Activated CD4-positive, alpha-beta T cell treated with anti-CD3 and anti-CD28 coated beads, Interleukin-2, amount 10 ng/mL, durations not matched to agents 7 days and 5 days (primary cell): Measurements from ENCODE around the gene SYNPO. TPM values are rescaled to one million over a fixed set of nuclear protein-coding genes. Genes with fewer than 3 reads are reported as not detected.
A peak's percentile ranks its signal among the peaks of the same experiment; 100 is the strongest.

Experiments used
- CTCF ChIA-PET: fragments of 350-600 bp; sonication (Branson Sonifier 250); formaldehyde crosslinking; loops from one replicate; lab custom pipeline; 2021; ENCODE audit warnings: antibody characterized with exemption; lab: Charles Lee
- POLR2A ChIA-PET: fragments of 350-600 bp; sonication (Branson Sonifier 250); formaldehyde crosslinking; loops from one replicate; lab custom pipeline; 2021; ENCODE audit warnings: antibody characterized with exemption; lab: Charles Lee
- DNase-seq: peaks from one replicate; pipeline ENCODE4 v3.0.0-alpha.2; 2020
- H3K27ac Mint-ChIP-seq: one replicate; pipeline ENCODE4 v1.8.0; 2021; ENCODE audit warnings: mild to moderate bottlenecking, moderate library complexity, mixed read lengths
- H3K27me3 Mint-ChIP-seq: one replicate; pipeline ENCODE4 v1.8.0; 2021; ENCODE audit warnings: mixed read lengths
- H3K36me3 Mint-ChIP-seq: one replicate; pipeline ENCODE4 v1.8.0; 2021; ENCODE audit warnings: low read depth, mixed read lengths
- H3K4me1 Mint-ChIP-seq: one replicate; pipeline ENCODE4 v1.8.0; 2021; ENCODE audit warnings: mixed read lengths
- H3K4me3 Mint-ChIP-seq: one replicate; pipeline ENCODE4 v1.8.0; 2021; ENCODE audit warnings: mild to moderate bottlenecking, moderate library complexity, mixed read lengths
- H3K9me3 Mint-ChIP-seq: one replicate; pipeline ENCODE4 v1.8.0; 2021; ENCODE audit warnings: mixed read lengths
- total RNA-seq, 2 experiments: library from RNA; stranded (reverse); gene quantifications; one replicate each; pipeline ENCODE4 v1.2.3, GENCODE V29; 2021

SYNPO gene
- total RNA-seq, 2 experiments from 2014 or later, result 0.05 to 0.08 TPM

- Mint-ChIP-seq H3K36me3 (no peaks in the 10 kb centered on the region), H3K27me3 (peaks cover 24% of the 10 kb centered on the region), H3K9me3 (no peaks in the 10 kb centered on the region), H3K4me1 (peaks cover 9% of the 10 kb centered on the region), H3K4me3 (peak overlapping the region; percentile 74), H3K27ac (no peak overlapping the region)
- DNase-seq, result no peak
- CTCF ChIA-PET, result no interaction called here
- POLR2A ChIA-PET, result no interaction called here
These were observed 16.6 kb upstream of the SYNPO start for GRCh38 chr5:150623878-150624216.

- Mint-ChIP-seq H3K27me3 (peaks cover 24% of the 10 kb centered on the region), H3K9me3 (no peaks in the 10 kb centered on the region), H3K4me3 (peak overlapping the region; percentile 74), H3K36me3 (no peaks in the 10 kb centered on the region), H3K27ac (peak overlapping the region; percentile 67), H3K4me1 (peaks cover 9% of the 10 kb centered on the region)
- ChIA-PET POLR2A (no interaction called here), CTCF (no interaction called here)
- no peak for DNase-seq
These were observed 15.9 kb upstream of the SYNPO start for GRCh38 chr5:150624334-150625163.

- Mint-ChIP-seq H3K4me1 (peaks cover 9% of the 10 kb centered on the region), H3K27ac (no peak overlapping the region), H3K36me3 (no peaks in the 10 kb centered on the region), H3K4me3 (no peak overlapping the region), H3K9me3 (no peaks in the 10 kb centered on the region), H3K27me3 (peaks cover 24% of the 10 kb centered on the region)
- ChIA-PET CTCF (no interaction called here), POLR2A (no interaction called here)
- DNase-seq, result no peak
These were observed 15.3 kb upstream of the SYNPO start for GRCh38 chr5:150625164-150625535.

- no peak overlapping the region for H3K4me3 Mint-ChIP-seq
These were observed 14.4 kb upstream of the SYNPO start for GRCh38 chr5:150625831-150626746.

GRCh38 chr5:150626853-150627276, 13.6 kb upstream of the SYNPO start:
- peaks cover 24% of the 10 kb centered on the region for H3K27me3 Mint-ChIP-seq
- peaks cover 9% of the 10 kb centered on the region for H3K4me1 Mint-ChIP-seq
- no peak overlapping the region for H3K4me3 Mint-ChIP-seq
- DNase-seq, result no peak
- H3K36me3 Mint-ChIP-seq, result no peaks in the 10 kb centered on the region
- ChIA-PET POLR2A (no interaction called here), CTCF (no interaction called here)
- no peaks in the 10 kb centered on the region for H3K9me3 Mint-ChIP-seq
- no peak overlapping the region for H3K27ac Mint-ChIP-seq

More at GRCh38 chr5:150625831-150626746, 14.4 kb upstream of the SYNPO start:
- no peaks in the 10 kb centered on the region for H3K36me3 Mint-ChIP-seq
- H3K27me3 Mint-ChIP-seq, result peaks cover 24% of the 10 kb centered on the region
- DNase-seq, result no peak
- ChIA-PET CTCF (interaction anchor here (0.6 kb wide), 1 partner anchor 415 kb away, joined by 3 read pairs; no protein-coding TSS in a partner anchor), POLR2A (no interaction called here)
- no peaks in the 10 kb centered on the region for H3K9me3 Mint-ChIP-seq
- peaks cover 9% of the 10 kb centered on the region for H3K4me1 Mint-ChIP-seq
- H3K27ac Mint-ChIP-seq, result no peak overlapping the region

- ChIA-PET CTCF (interaction anchor here (0.6 kb wide), 1 partner anchor 142 kb away, joined by 3 read pairs; no protein-coding TSS in a partner anchor), POLR2A (no interaction called here)
- no peak overlapping the region for H3K4me3 Mint-ChIP-seq
These were observed 12.5 kb upstream of the SYNPO start for GRCh38 chr5:150627731-150628545.

GRCh38 chr5:150628936-150629485, 11.4 kb upstream of the SYNPO start:
- no peaks in the 10 kb centered on the region for H3K36me3 Mint-ChIP-seq
- ChIA-PET POLR2A (no interaction called here), CTCF (interaction anchor here (0.5 kb wide), 1 partner anchor 812 kb away, joined by 4 read pairs; no protein-coding TSS in a partner anchor)

More at GRCh38 chr5:150627731-150628545, 12.5 kb upstream of the SYNPO start:
- no peaks in the 10 kb centered on the region for H3K9me3 Mint-ChIP-seq
- H3K27ac Mint-ChIP-seq, result no peak overlapping the region
- no peak for DNase-seq
- H3K4me1 Mint-ChIP-seq, result peaks cover 9% of the 10 kb centered on the region
- H3K36me3 Mint-ChIP-seq, result no peaks in the 10 kb centered on the region
- peaks cover 24% of the 10 kb centered on the region for H3K27me3 Mint-ChIP-seq

GRCh38 chr5:150630016-150630415, 10.4 kb upstream of the SYNPO start:
- H3K9me3 Mint-ChIP-seq, result no peaks in the 10 kb centered on the region
- POLR2A ChIA-PET, result no interaction called here
- no peaks in the 10 kb centered on the region for H3K4me1 Mint-ChIP-seq
- peaks cover 14% of the 10 kb centered on the region for H3K27me3 Mint-ChIP-seq
- no peak overlapping the region for H3K27ac Mint-ChIP-seq
- CTCF ChIA-PET, result no interaction called here
- no peak for DNase-seq
- H3K36me3 Mint-ChIP-seq, result no peaks in the 10 kb centered on the region
- H3K4me3 Mint-ChIP-seq, result no peak overlapping the region

More at GRCh38 chr5:150628936-150629485, 11.4 kb upstream of the SYNPO start:
- Mint-ChIP-seq H3K27me3 (peaks cover 18% of the 10 kb centered on the region), H3K27ac (no peak overlapping the region), H3K4me1 (peaks cover 4% of the 10 kb centered on the region), H3K9me3 (no peaks in the 10 kb centered on the region), H3K4me3 (no peak overlapping the region)
- DNase-seq, result no peak

- DNase-seq, result no peak
- H3K27ac Mint-ChIP-seq, result no peak overlapping the region
- no peak overlapping the region for H3K4me3 Mint-ChIP-seq
- no peaks in the 10 kb centered on the region for H3K36me3 Mint-ChIP-seq
- no peaks in the 10 kb centered on the region for H3K9me3 Mint-ChIP-seq
- ChIA-PET CTCF (no interaction called here), POLR2A (no interaction called here)
- H3K27me3 Mint-ChIP-seq, result peaks cover 12% of the 10 kb centered on the region
- no peaks in the 10 kb centered on the region for H3K4me1 Mint-ChIP-seq
These were observed 9.8 kb upstream of the SYNPO start for GRCh38 chr5:150630461-150631325.

GRCh38 chr5:150631326-150631701, 9.1 kb upstream of the SYNPO start:
- no peak for DNase-seq
- Mint-ChIP-seq H3K4me1 (no peaks in the 10 kb centered on the region), H3K4me3 (no peak overlapping the region), H3K27me3 (peaks cover 10% of the 10 kb centered on the region), H3K9me3 (no peaks in the 10 kb centered on the region), H3K36me3 (no peaks in the 10 kb centered on the region), H3K27ac (no peak overlapping the region)
- ChIA-PET CTCF (no interaction called here), POLR2A (no interaction called here)

- Mint-ChIP-seq H3K36me3 (no peaks in the 10 kb centered on the region), H3K4me3 (no peak overlapping the region), H3K9me3 (no peaks in the 10 kb centered on the region), H3K27me3 (peaks cover 12% of the 10 kb centered on the region), H3K4me1 (no peaks in the 10 kb centered on the region), H3K27ac (no peak overlapping the region)
- POLR2A ChIA-PET, result no interaction called here
- DNase-seq, result no peak
- CTCF ChIA-PET, result no interaction called here
These were observed 7.9 kb upstream of the SYNPO start for GRCh38 chr5:150632305-150633160.
